H1 (cell line): ENCODE measurements around the gene MYADM. TPM values are rescaled to one million over a fixed set of nuclear protein-coding genes. Genes with fewer than 3 reads are reported as not detected.

Experiments
- BRCA1 ChIP-seq: IDR thresholded peaks from 2 replicates; pipeline ENCODE4 v1.6.1; 2012; ENCODE audit warnings: low read depth, low read length, improper control_type of control experiment
- EZH2 ChIP-seq: fragments of 200-600 bp; sonication (generic); IDR thresholded peaks from 2 replicates; pipeline ENCODE4 v1.7.1; 2012; ENCODE audit warnings: low read depth, mild to moderate bottlenecking, moderate library complexity, low read length, inconsistent platforms; ENCODE audit not compliant: severe bottlenecking
- POLR2AphosphoS5 ChIP-seq: IDR thresholded peaks from 2 replicates; pipeline ENCODE4 v1.6.1; 2011; ENCODE audit warnings: low read depth, low read length
- RAD21 ChIP-seq, 2 experiments: IDR thresholded peaks in 1 of 2; conservative IDR thresholded peaks in 1 of 2; 2 replicates each; pipeline ENCODE4 v1.6.1; 2011; ENCODE audit warnings: low read depth in 2 of 2, low read length in 2 of 2, improper control_type of control experiment in 1 of 2, inconsistent platforms in 1 of 2, mild to moderate bottlenecking in 1 of 2, moderate library complexity in 1 of 2
- RFX5 ChIP-seq: IDR thresholded peaks from 2 replicates; pipeline ENCODE4 v1.6.1; 2011; ENCODE audit warnings: low read depth, low read length, improper control_type of control experiment, borderline replicate concordance
- polyA plus RNA-seq, 7 experiments: library from polyadenylated mRNA; depleted of rRNA in 3 of 7; stranded (reverse) in 5 of 7; unstranded in 2 of 7; fragments of >200 nt in 5 of 7; fragments of 200-250 nt in 2 of 7; gene quantifications; 1 replicate in 5 of 7; 2 replicates in 1 of 7; 4 replicates in 1 of 7; pipeline versions ENCODE4 v1.2.1 to v1.2.3, GENCODE V29; 2011 to 2013; ENCODE audit warnings: missing spikeins in 2 of 7, mixed read lengths in 2 of 7
- total RNA-seq: library from RNA; stranded (reverse); fragmentation: NEBNext Ultra II Directional; extraction: Animal tissue kit (Norgen Biotek cat#: 25700); gene quantifications from 2 replicates; pipeline ENCODE4 v1.2.1, GENCODE V29; 2021

The MYADM gene
- total and polyA plus RNA-seq, 2 of the 8 experiments (the other 6 are each of a cell fraction or from before 2014, with no cell fraction given), result 70.1 to 74.2 TPM

GRCh38 chr19:53866865-53867224 lies 838 bp upstream of the MYADM start (continued):
- TF ChIP-seq BRCA1 (no peak), POLR2AphosphoS5 (peak; percentile 15), RAD21 (IDR thresholded peaks at IDR 0.05 in 1 of 2, conservative IDR thresholded peaks at IDR 0.05 in 1 of 2; ENCODE audit: low read depth in 2 of 2, low read length in 2 of 2) (no peak), EZH2 (no peak), RFX5 (no peak)
